Measurements from ENCODE around the gene DPP10.

DNA sequence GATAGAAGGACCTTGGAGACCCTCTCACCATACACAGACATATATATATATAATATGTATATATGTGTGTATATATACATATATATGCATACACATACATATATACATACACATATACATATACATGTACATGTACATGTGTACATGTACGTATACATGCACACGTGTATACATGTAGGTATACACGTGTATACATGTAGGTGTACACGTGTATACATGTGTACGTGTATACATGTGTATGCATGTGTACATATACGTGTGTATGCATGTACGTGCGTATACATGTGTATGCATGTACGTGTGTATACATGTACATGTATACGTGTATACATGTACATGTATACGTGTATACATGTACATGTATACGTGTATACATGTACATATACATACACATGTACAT lies 54.5 kb downstream of the DPP10 start:
- TF ChIP-seq, protein P1, sequence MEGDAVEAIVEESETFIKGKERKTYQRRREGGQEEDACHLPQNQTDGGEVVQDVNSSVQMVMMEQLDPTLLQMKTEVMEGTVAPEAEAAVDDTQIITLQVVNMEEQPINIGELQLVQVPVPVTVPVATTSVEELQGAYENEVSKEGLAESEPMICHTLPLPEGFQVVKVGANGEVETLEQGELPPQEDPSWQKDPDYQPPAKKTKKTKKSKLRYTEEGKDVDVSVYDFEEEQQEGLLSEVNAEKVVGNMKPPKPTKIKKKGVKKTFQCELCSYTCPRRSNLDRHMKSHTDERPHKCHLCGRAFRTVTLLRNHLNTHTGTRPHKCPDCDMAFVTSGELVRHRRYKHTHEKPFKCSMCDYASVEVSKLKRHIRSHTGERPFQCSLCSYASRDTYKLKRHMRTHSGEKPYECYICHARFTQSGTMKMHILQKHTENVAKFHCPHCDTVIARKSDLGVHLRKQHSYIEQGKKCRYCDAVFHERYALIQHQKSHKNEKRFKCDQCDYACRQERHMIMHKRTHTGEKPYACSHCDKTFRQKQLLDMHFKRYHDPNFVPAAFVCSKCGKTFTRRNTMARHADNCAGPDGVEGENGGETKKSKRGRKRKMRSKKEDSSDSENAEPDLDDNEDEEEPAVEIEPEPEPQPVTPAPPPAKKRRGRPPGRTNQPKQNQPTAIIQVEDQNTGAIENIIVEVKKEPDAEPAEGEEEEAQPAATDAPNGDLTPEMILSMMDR (IDR thresholded peaks at IDR 0.05), result no peak
- TF ChIP-seq EP300 (IDR thresholded peaks at IDR 0.05), result no peak
- no peak for TF ChIP-seq POLR2A (IDR thresholded peaks at IDR 0.05)
